Sigmoid colon (tissue), 7 donors: ENCODE measurements around the gene ADAT1. TPM values are rescaled to one million over a fixed set of nuclear protein-coding genes. Genes with fewer than 3 reads are reported as not detected.

Source experiments
- DNase-seq: peaks from one replicate; pipeline ENCODE4 v3.0.0-alpha.2; 2019
- H3K27ac ChIP-seq, 4 donors: fragments of 200-600 bp; sonication (generic); one replicate each; pipeline ENCODE4 v1.5.1; 2016 to 2019; ENCODE audit warnings: mild to moderate bottlenecking in 1 of 4
- H3K27me3 ChIP-seq, 3 donors: fragments of 200-600 bp; sonication (generic); one replicate each; pipeline ENCODE4 v1.5.1; 2019; ENCODE audit warnings: mild to moderate bottlenecking in 1 of 3
- H3K36me3 ChIP-seq, 4 donors: fragments of 200-600 bp; sonication (generic); one replicate each; pipeline ENCODE4 v1.5.1; 2016 to 2019
- H3K4me1 ChIP-seq, 4 donors: fragments of 200-600 bp; sonication (generic); one replicate each; pipeline ENCODE4 v1.5.1; 2017 to 2019
- H3K4me3 ChIP-seq, 4 donors: fragments of 200-600 bp; sonication (generic); one replicate each; pipeline ENCODE4 v1.5.1; 2017 to 2019; ENCODE audit warnings: mild to moderate bottlenecking in 2 of 4, moderate library complexity in 1 of 4
- H3K9me3 ChIP-seq, 4 donors: fragments of 200-600 bp in 3 of 4; sonication (generic) in 3 of 4; one replicate each; pipeline versions ENCODE4 v1.5.1 to v1.6.1; 2013 to 2019
- EP300 ChIP-seq, 4 donors: sonication (generic); formaldehyde crosslinking; IDR thresholded peaks; one replicate each; pipeline ENCODE4 v1.6.1; 2017; ENCODE audit warnings: antibody characterized with exemption in 4 of 4
- POLR2A ChIP-seq, 2 donors: fragments of 450-650 bp; IDR thresholded peaks; one replicate each; pipeline ENCODE4 v1.6.1; 2016; ENCODE audit warnings: antibody characterized with exemption in 2 of 2, mild to moderate bottlenecking in 2 of 2, moderate library complexity in 2 of 2
- POLR2AphosphoS5 ChIP-seq, 4 donors: sonication (generic); formaldehyde crosslinking; IDR thresholded peaks; one replicate each; pipeline ENCODE4 v1.6.1; 2017; ENCODE audit warnings: antibody characterized with exemption in 4 of 4
- WGBS, 2 donors: extraction: QIAGEN DNeasy Blood & Tissue Kit; methylation state at CpG; one replicate each; pipeline ENCODE4 v1.1.7; 2013; 5-methylcytosine and 5-hydroxymethylcytosine counted together
- intact Hi-C: fragments of 100-400 bp; cut with DNase I; formaldehyde crosslinking; loops from one replicate; pipeline ENCODE4 v1.15.1; 2023
- polyA plus RNA-seq, 3 donors: library from polyadenylated mRNA; stranded (reverse); fragments of 200-250 nt; gene quantifications; one replicate each; pipeline ENCODE4 v1.2.3, GENCODE V29; 2013
- total RNA-seq, 4 donors: library from RNA; depleted of rRNA; stranded (reverse); fragments of >200 nt; gene quantifications; one replicate each; pipeline ENCODE4 v1.1.0, GENCODE V29; 2016
- TF ChIP-seq, protein P1 (sequence below), 4 experiments: fragments of 450-650 bp in 3 of 4; fragments of 200-600 bp in 1 of 4; IDR thresholded peaks; one replicate each; pipeline ENCODE4 v1.5.1; 2016 to 2019; ENCODE audit warnings: antibody characterized with exemption in 4 of 4, mild to moderate bottlenecking in 3 of 4, moderate library complexity in 2 of 4
- donor health status: healthy with polysubstance abuse.
- donor health status: Bipolar disorder and iron deficiency.
- donor health status: healthy.

The ADAT1 gene
- total and polyA plus RNA-seq, 7 donors = 10.2 to 38.5 (median 23.5) TPM

DNA sequence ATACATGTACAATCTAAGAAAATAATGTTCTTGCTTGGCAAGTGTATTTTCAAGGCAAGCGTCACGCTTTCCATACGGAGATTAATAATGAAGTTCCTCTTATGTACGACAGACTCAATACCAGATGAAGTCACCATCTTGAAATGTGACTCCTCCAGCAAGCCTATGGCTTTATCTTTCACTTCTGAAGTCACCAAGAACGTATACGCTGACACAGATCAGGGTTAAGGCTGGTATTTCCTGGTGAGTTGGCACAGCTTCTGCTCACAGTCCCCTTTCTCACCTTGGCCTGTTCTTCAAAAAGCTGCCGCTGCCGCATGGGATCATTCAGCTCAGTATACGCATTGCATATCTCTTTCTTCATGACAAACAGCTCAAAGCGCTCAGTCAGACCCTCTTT is 6.1 kb upstream of the ADAT1 start:
- no peak overlapping the region for H3K27ac ChIP-seq
- H3K4me3 ChIP-seq = no peak overlapping the region
- H3K27me3 ChIP-seq = no peaks in the 10 kb centered on the region
- no peak for TF ChIP-seq POLR2AphosphoS5 (IDR thresholded peaks at IDR 0.05)
- TF ChIP-seq, protein P1, sequence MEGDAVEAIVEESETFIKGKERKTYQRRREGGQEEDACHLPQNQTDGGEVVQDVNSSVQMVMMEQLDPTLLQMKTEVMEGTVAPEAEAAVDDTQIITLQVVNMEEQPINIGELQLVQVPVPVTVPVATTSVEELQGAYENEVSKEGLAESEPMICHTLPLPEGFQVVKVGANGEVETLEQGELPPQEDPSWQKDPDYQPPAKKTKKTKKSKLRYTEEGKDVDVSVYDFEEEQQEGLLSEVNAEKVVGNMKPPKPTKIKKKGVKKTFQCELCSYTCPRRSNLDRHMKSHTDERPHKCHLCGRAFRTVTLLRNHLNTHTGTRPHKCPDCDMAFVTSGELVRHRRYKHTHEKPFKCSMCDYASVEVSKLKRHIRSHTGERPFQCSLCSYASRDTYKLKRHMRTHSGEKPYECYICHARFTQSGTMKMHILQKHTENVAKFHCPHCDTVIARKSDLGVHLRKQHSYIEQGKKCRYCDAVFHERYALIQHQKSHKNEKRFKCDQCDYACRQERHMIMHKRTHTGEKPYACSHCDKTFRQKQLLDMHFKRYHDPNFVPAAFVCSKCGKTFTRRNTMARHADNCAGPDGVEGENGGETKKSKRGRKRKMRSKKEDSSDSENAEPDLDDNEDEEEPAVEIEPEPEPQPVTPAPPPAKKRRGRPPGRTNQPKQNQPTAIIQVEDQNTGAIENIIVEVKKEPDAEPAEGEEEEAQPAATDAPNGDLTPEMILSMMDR (IDR thresholded peaks at IDR 0.05) = no peak
- WGBS, 2 donors = 95 to 96% methylated on average over 10 of the region's 10 CpGs
- DNase-seq = no peak
- H3K9me3 ChIP-seq = no peaks in the 10 kb centered on the region
- no peaks in the 10 kb centered on the region for H3K4me1 ChIP-seq
- peaks cover 29 to 85% (median 67%) of the 10 kb centered on the region in 4 donors for H3K36me3 ChIP-seq
- intact Hi-C loops = no loop called here

DNA sequence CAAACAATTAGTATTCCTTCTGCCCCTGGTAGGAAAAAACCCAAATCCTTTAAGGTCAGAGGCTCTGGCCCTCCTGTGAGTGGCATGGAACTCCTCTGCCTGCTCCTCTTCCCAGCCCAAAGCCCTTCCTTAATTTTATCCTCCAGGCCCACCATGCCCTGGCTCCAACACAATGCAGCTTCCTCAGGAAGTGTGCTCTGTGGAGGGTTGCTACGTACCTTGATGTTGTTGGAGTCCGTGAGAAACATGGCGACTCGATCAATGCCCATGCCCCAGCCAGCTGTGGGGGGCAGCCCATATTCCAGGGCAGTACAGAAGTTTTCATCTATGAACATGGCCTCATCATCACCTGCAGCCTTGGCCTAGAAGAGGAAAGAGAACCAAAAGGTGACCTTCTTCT is 5.3 kb upstream of the ADAT1 start:
- Histone ChIP-seq H3K36me3 (peaks cover 22 to 77% (median 60%) of the 10 kb centered on the region in 4 donors), H3K27ac (no peak overlapping the region), H3K4me3 (no peak overlapping the region), H3K4me1 (peaks cover 0 to 4% (median 0%) of the 10 kb centered on the region in 4 donors), H3K27me3 (no peaks in the 10 kb centered on the region), H3K9me3 (no peaks in the 10 kb centered on the region)
- WGBS, 2 donors = 88 to 94% methylated on average over 4 of the region's 4 CpGs
- TF ChIP-seq POLR2AphosphoS5 (IDR thresholded peaks at IDR 0.05) = no peak
- TF ChIP-seq, protein P1 (IDR thresholded peaks at IDR 0.05) = no peak
- no peak for TF ChIP-seq EP300 (IDR thresholded peaks at IDR 0.05)
- TF ChIP-seq POLR2A (IDR thresholded peaks at IDR 0.05) = no peak
- no peak for DNase-seq
- intact Hi-C loops = no loop called here

GRCh38 chr16:75627851-75628250 is 4.8 kb upstream of the ADAT1 start:
- Histone ChIP-seq H3K36me3 (peaks cover 17 to 72% (median 55%) of the 10 kb centered on the region in 4 donors), H3K27ac (no peak overlapping the region), H3K27me3 (no peaks in the 10 kb centered on the region), H3K9me3 (no peaks in the 10 kb centered on the region), H3K4me1 (peaks cover 0 to 4% (median 0%) of the 10 kb centered on the region in 4 donors), H3K4me3 (no peak overlapping the region)
- DNase-seq = no peak
- intact Hi-C loops = no loop called here
- 48 to 69% methylated on average over 3 of the region's 3 CpGs for WGBS, 2 donors
- TF ChIP-seq EP300 (IDR thresholded peaks at IDR 0.05) (no peak), POLR2A (IDR thresholded peaks at IDR 0.05) (no peak), POLR2AphosphoS5 (IDR thresholded peaks at IDR 0.05) (no peak)
- TF ChIP-seq, protein P1 (IDR thresholded peaks at IDR 0.05) = no peak

- Histone ChIP-seq H3K36me3 (peaks cover 15 to 61% (median 45%) of the 10 kb centered on the region in 4 donors), H3K9me3 (no peaks in the 10 kb centered on the region), H3K27me3 (no peaks in the 10 kb centered on the region), H3K4me1 (peaks cover 0 to 12% (median 8%) of the 10 kb centered on the region in 4 donors), H3K27ac (no peak overlapping the region), H3K4me3 (no peak overlapping the region)
- DNase-seq = no peak
- 91 to 96% methylated on average over 4 of the region's 4 CpGs for WGBS, 2 donors
- intact Hi-C loops = no loop called here
- TF ChIP-seq EP300 (IDR thresholded peaks at IDR 0.05) (no peak), POLR2AphosphoS5 (IDR thresholded peaks at IDR 0.05) (no peak)
- TF ChIP-seq, protein P1 (IDR thresholded peaks at IDR 0.05) = no peak
These were observed 3.7 kb upstream of the ADAT1 start for GRCh38 chr16:75626806-75627205.

DNA sequence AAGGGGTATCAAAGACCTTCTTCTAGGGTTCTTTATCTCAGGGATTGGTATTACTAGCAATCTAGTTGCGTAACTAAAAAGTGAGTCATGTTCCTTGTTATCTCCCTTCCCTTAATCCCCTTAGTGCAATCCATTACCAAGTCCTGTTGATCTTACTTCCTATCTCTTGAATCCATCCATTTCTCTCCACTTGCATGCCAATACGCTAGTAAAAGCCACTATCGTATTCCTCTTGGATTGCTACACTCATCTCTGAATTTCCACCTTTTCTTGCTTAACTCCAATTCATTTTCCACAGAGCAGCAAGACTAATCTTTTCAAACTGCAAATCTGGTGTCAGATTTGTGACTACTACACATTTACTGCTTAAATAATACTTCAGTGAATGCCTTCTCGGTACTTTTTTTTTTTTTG is 1.8 kb upstream of the ADAT1 start:
- Histone ChIP-seq H3K9me3 (no peaks in the 10 kb centered on the region), H3K27ac (no peak overlapping the region), H3K27me3 (no peaks in the 10 kb centered on the region), H3K4me3 (no peak overlapping the region), H3K36me3 (peaks cover 7 to 50% (median 28%) of the 10 kb centered on the region in 4 donors), H3K4me1 (peaks cover 0 to 20% (median 15%) of the 10 kb centered on the region in 4 donors)
- DNase-seq = no peak
- intact Hi-C loops = no loop called here
- WGBS, 2 donors = 83 to 87% methylated on average over 4 of the region's 4 CpGs
- TF ChIP-seq EP300 (IDR thresholded peaks at IDR 0.05) = no peak
- TF ChIP-seq, protein P1 (IDR thresholded peaks at IDR 0.05) = no peak
- no peak for TF ChIP-seq POLR2AphosphoS5 (IDR thresholded peaks at IDR 0.05)
- TF ChIP-seq POLR2A (IDR thresholded peaks at IDR 0.05) = no peak
